SH-SY5Y (cell line): ENCODE measurements around the gene CDKN2A.

ENCODE experiments used
- GATA2 ChIP-seq: IDR thresholded peaks from 2 replicates; pipeline ENCODE4 v1.6.1; 2011; ENCODE audit warnings: mild to moderate bottlenecking, low read depth, low read length
- GATA3 ChIP-seq: IDR thresholded peaks from 2 replicates; pipeline ENCODE4 v1.6.1; 2011; ENCODE audit warnings: low read depth, mild to moderate bottlenecking, low read length, moderate library complexity

DNA sequence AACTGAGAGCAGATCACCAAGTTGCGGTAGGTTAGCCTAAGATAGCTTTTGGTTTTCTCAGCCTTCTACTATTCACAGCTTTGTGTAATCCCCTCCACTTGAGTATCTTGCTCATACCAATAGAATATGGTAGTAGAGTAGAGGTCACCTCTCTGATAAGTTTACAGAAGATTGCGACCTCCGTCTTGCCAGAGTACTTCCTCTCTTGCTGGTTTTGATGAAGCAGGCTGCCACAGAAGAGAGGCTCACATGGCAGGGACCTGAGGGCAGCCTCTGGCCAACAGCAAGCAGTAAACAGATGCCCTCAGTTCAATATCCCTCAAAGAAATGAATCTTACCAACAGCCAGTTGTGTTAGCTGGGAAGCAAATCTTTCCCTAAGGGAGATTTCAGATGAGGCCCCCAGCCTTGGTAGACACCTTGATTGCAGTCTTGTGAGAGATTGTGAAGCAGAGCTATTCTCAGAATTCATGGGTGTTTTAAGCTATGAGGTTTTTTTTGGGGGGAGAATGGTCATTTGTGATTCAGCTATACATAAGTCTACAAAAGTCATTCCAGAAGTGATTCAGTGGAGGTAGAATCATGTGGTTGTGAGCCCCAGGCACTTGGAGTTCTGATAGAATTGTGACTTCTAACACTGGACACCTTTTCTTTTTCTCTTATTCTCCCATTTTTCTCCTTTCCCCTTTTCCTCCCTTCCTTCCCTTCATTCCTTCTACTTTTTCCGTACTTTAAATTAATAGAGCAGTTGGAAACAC lies 37.6 kb upstream of the CDKN2A start:
- TF ChIP-seq GATA2 (no peak), GATA3 (no peak)
